KMS-11 (cell line): ENCODE measurements around the gene HINFP.
A peak's percentile ranks its signal among the peaks of the same experiment; 100 is the strongest.

ENCODE experiments used
- H2AFZ ChIP-seq: fragments of 200-600 bp; sonication (generic); 2 replicates; pipeline ENCODE4 v1.6.1; 2016; ENCODE audit warnings: antibody characterized with exemption, mixed run types, low read depth
- H3K27ac ChIP-seq: fragments of 200-600 bp; sonication (generic); 2 replicates; pipeline ENCODE4 v1.6.1; 2016; ENCODE audit warnings: mild to moderate bottlenecking, mixed run types
- H3K27me3 ChIP-seq: fragments of 200-600 bp; sonication (generic); 2 replicates; pipeline ENCODE4 v1.6.1; 2017; ENCODE audit warnings: mild to moderate bottlenecking, low read depth, mixed run types, moderate library complexity; ENCODE audit not compliant: insufficient read depth
- H3K36me3 ChIP-seq: fragments of 200-600 bp; sonication (generic); 2 replicates; pipeline ENCODE4 v1.6.1; 2017; ENCODE audit warnings: mild to moderate bottlenecking, mixed run types; ENCODE audit not compliant: insufficient read depth
- H3K4me1 ChIP-seq: fragments of 200-600 bp; sonication (generic); 2 replicates; pipeline ENCODE4 v1.6.1; 2016; ENCODE audit warnings: mild to moderate bottlenecking, low read depth, mixed run types; ENCODE audit not compliant: poor library complexity, severe bottlenecking
- H3K4me2 ChIP-seq: fragments of 200-600 bp; sonication (generic); 2 replicates; pipeline ENCODE4 v1.7.0; 2016; ENCODE audit warnings: mild to moderate bottlenecking, mixed run types
- H3K4me3 ChIP-seq: fragments of 200-600 bp; sonication (generic); IDR thresholded peaks from 2 replicates; pipeline ENCODE4 v1.6.1; 2017; ENCODE audit warnings: low read depth, low read length, mixed read lengths; ENCODE audit not compliant: insufficient read depth
- H3K79me2 ChIP-seq: fragments of 200-600 bp; sonication (generic); 2 replicates; pipeline ENCODE4 v1.6.1; 2016; ENCODE audit warnings: low read depth, mixed run types; ENCODE audit not compliant: insufficient read depth
- H3K9ac ChIP-seq: fragments of 200-600 bp; sonication (generic); 2 replicates; pipeline ENCODE4 v1.6.1; 2016; ENCODE audit warnings: mild to moderate bottlenecking, mixed run types
- H4K20me1 ChIP-seq: fragments of 200-600 bp; sonication (generic); 2 replicates; pipeline ENCODE4 v1.6.1; 2016; ENCODE audit warnings: mild to moderate bottlenecking, mixed run types; ENCODE audit not compliant: insufficient read depth
- CTCF ChIP-seq: fragments of 200-600 bp; sonication (generic); conservative IDR thresholded peaks from 2 replicates; pipeline ENCODE4 v1.6.1; 2017; ENCODE audit warnings: low read depth, mild to moderate bottlenecking, antibody characterized with exemption, low read length, moderate library complexity, mixed read lengths

The HINFP gene

DNA sequence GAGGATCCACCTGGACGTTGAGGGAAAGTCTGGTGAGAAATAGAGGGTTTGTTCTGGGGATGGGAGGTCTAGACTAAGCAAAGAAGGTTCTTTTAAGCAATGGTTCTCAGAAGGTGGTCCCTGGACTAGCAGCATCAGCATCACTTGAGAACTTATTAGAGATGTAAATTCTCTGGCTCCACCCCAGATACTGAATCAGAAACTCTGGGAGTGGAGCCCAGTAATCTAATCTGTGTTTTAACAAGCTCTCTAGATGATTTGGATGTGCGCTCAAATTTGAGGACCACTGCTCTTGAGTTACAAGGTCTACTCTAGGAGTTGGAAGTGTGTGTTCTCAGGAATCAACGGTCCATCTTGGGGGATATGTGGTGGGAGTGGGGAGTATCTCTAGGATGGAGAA, 24.2 kb downstream of the HINFP start:
- Histone ChIP-seq H3K27ac (no peak overlapping the region), H3K27me3 (peaks cover 4% of the 10 kb centered on the region; the same call in 1 of the 2 replicates), H2AFZ (no peak overlapping the region), H3K79me2 (no peaks in the 10 kb centered on the region), H4K20me1 (no peaks in the 10 kb centered on the region), H3K9ac (no peak overlapping the region), H3K36me3 (no peaks in the 10 kb centered on the region), H3K4me2 (no peak overlapping the region), H3K4me3 (no peak overlapping the region), H3K4me1 (no peaks in the 10 kb centered on the region)
- TF ChIP-seq CTCF, result no peak

DNA sequence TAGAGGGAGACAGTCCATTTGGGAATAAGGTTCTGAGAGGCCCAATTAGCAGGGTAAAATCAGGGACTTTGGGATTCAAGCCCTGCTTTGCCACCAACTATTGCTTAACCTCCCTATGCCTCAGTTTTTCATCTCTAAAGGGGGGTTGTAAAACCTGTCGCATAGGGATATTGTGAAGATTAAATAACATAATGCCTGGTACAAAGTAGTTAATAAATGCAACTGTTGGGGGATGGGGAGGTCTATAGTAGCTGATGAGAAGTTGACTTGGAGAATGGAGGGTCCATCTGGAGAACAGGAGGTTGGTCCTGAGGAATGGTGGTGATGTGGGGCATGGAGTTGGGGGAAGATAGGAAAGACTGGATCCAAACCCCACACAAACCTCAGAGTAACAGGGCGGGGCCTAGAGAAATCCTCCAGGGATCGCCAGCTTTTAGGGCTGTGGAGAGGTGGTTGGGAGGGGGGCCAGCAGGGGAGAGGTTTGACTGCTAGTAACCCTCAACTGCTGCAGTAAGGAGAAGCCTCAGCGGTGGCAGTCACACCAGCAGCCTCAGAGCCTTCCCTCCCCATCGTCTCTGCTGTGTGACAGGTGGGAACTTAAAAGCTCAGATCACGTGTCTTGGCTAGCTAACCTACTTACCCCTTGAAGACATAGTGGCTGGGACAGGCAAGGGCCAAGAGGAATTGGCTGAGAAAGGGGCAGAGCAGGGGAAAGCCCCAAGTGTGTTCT, 26.4 kb downstream of the HINFP start:
- H3K36me3 ChIP-seq, result no peaks in the 10 kb centered on the region
- H3K27me3 ChIP-seq, result peaks cover 13% of the 10 kb centered on the region
- no peak overlapping the region for H3K9ac ChIP-seq
- TF ChIP-seq CTCF, result no peak
- no peaks in the 10 kb centered on the region for H4K20me1 ChIP-seq
- H3K27ac ChIP-seq, result no peak overlapping the region
- no peak overlapping the region for H2AFZ ChIP-seq
- no peak overlapping the region for H3K4me3 ChIP-seq
- H3K79me2 ChIP-seq, result no peaks in the 10 kb centered on the region
- H3K4me2 ChIP-seq, result no peak overlapping the region
- H3K4me1 ChIP-seq, result no peaks in the 10 kb centered on the region

DNA sequence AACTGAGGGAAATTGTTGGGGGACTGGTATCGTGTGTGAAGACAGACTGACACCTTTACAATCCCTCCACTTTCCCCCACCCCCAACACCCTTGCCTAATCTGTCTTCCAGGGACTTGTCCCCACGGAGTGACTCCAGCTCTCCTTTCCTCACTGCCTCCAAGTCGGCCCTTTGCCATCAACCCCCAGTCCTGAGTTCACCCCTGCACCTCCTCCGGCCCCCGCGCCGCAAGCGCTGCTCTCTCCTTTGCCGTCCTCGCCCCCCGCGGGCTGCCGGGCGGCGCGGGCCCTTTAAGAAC, 27.3 kb downstream of the HINFP start:
- Histone ChIP-seq H3K4me1 (no peaks in the 10 kb centered on the region), H3K36me3 (no peaks in the 10 kb centered on the region), H3K4me2 (peak overlapping the region; percentile 68), H3K27me3 (peaks cover 16% of the 10 kb centered on the region), H4K20me1 (no peaks in the 10 kb centered on the region), H2AFZ (peak overlapping the region; percentile 57), H3K27ac (no peak overlapping the region), H3K79me2 (no peaks in the 10 kb centered on the region), H3K4me3 (no peak overlapping the region), H3K9ac (no peak overlapping the region)
- TF ChIP-seq CTCF, result no peak

- no peak within 1 kb of the TSS for H3K27ac ChIP-seq
- H3K4me3 ChIP-seq, result no peak within 1 kb of the TSS
- H3K79me2 ChIP-seq, result no peaks in the 10 kb centered on the region
- peak within 1 kb of the TSS; percentile 68 for H3K4me2 ChIP-seq
- no peak within 1 kb of the TSS for H3K9ac ChIP-seq
- TF ChIP-seq CTCF, result no peak
- H2AFZ ChIP-seq, result peak within 1 kb of the TSS; percentile 57
- no peaks in the 10 kb centered on the region for H3K36me3 ChIP-seq
- H3K27me3 ChIP-seq, result peaks cover 16% of the 10 kb centered on the region
- H3K4me1 ChIP-seq, result no peaks in the 10 kb centered on the region
- H4K20me1 ChIP-seq, result no peaks in the 10 kb centered on the region
Observed at GRCh38 chr11:119149018-119149785, 27.8 kb downstream of the HINFP start, which contains the start of gene ABCG4. ABCG4 (plus strand) TSS chr11:119149052; CDS start chr11:119149966, 914 bp downstream.
